IMR-90 (cell line): ENCODE data around the gene PAWR. TPM values are rescaled to one million over a fixed set of nuclear protein-coding genes. Genes with fewer than 3 reads are reported as not detected.

Source experiments
- ATAC-seq: fragments of 200-7000 bp; cut with Tn5 transposase; 2 replicates; pipeline ENCODE4 v1.9.1; 2020; ENCODE audit warnings: low read depth, mild to moderate bottlenecking, moderate library complexity
- BruUV-seq: library from RNA; stranded (reverse); fragments of 400-500 nt; replicated peaks from 2 replicates; lab custom pipeline; 2021; lab: Mats Ljungman, UMichigan
- CTCF ChIA-PET: fragments of 300-600 bp; formaldehyde crosslinking; extraction: SDS; loops from one replicate; lab custom pipeline; 2021; ENCODE audit warnings: antibody characterized with exemption; lab: Yijun Ruan, JAX
- POLR2A ChIA-PET: fragments of 300-600 bp; sonication (Branson Sonifier 250); formaldehyde crosslinking; loops from one replicate; lab custom pipeline; 2022; ENCODE audit warnings: antibody characterized with exemption; ENCODE audit not compliant: unreplicated experiment; lab: Charles Lee
- DNase-seq: peaks from one replicate; pipeline ENCODE4 v3.0.0; 2013
- H2AFZ ChIP-seq: replicated peaks from 2 replicates; pipeline ENCODE3; 2013; ENCODE audit warnings: low read length, mild to moderate bottlenecking; ENCODE audit not compliant: poor library complexity
- H2AK5ac ChIP-seq: 2 replicates; pipeline ENCODE4 v1.6.1; 2013; ENCODE audit warnings: low read depth, low read length, inconsistent platforms
- H2AK9ac ChIP-seq: replicated peaks from 2 replicates; pipeline ENCODE3; 2013; ENCODE audit warnings: mild to moderate bottlenecking, low read depth, low read length, moderate library complexity; ENCODE audit not compliant: poor library complexity
- H2BK120ac ChIP-seq: 2 replicates; pipeline ENCODE4 v1.6.1; 2013; ENCODE audit warnings: low read depth, low read length, inconsistent platforms
- H2BK15ac ChIP-seq: 3 replicates; pipeline ENCODE4 v1.6.1; 2013; ENCODE audit warnings: low read depth, low read length, inconsistent platforms
- H2BK20ac ChIP-seq: 2 replicates; pipeline ENCODE4 v1.6.1; 2013; ENCODE audit warnings: low read depth, mild to moderate bottlenecking, inconsistent platforms, low read length, moderate library complexity
- H2BK5ac ChIP-seq: 2 replicates; pipeline ENCODE4 v1.6.1; 2013; ENCODE audit warnings: mild to moderate bottlenecking, low read depth, low read length, inconsistent platforms; ENCODE audit not compliant: poor library complexity, severe bottlenecking
- H3K14ac ChIP-seq: replicated peaks from 2 replicates; pipeline ENCODE4 v1.6.1; 2013; ENCODE audit warnings: low read depth, low read length, inconsistent platforms
- H3K18ac ChIP-seq: 2 replicates; pipeline ENCODE4 v1.6.1; 2013; ENCODE audit warnings: low read depth, low read length, control low read depth
- H3K23ac ChIP-seq: 2 replicates; pipeline ENCODE4 v1.6.1; 2013; ENCODE audit warnings: low read depth, low read length, inconsistent platforms
- H3K27ac ChIP-seq: 2 replicates; pipeline ENCODE4 v1.5.1; 2013; ENCODE audit warnings: mild to moderate bottlenecking, control low read depth, low read length; ENCODE audit not compliant: insufficient read depth
- H3K27me3 ChIP-seq: 2 replicates; pipeline ENCODE4 v1.6.1; 2013; ENCODE audit warnings: low read length; ENCODE audit not compliant: control insufficient read depth, insufficient read depth
- H3K36me3 ChIP-seq: 2 replicates; pipeline ENCODE4 v1.6.1; 2013; ENCODE audit warnings: low read length, mixed read lengths; ENCODE audit not compliant: control insufficient read depth, insufficient read depth
- H3K4ac ChIP-seq: 2 replicates; pipeline ENCODE4 v1.6.1; 2013; ENCODE audit warnings: low read depth, low read length, inconsistent platforms
- H3K4me1 ChIP-seq: 2 replicates; pipeline ENCODE4 v1.6.1; 2013; ENCODE audit warnings: low read length, mixed read lengths; ENCODE audit not compliant: control insufficient read depth, insufficient read depth
- H3K4me2 ChIP-seq: 2 replicates; pipeline ENCODE4 v1.6.1; 2013; ENCODE audit warnings: low read depth, mild to moderate bottlenecking, control low read depth, low read length, moderate library complexity
- H3K4me3 ChIP-seq: 2 replicates; pipeline ENCODE4 v1.5.1; 2013; ENCODE audit warnings: low read depth, mild to moderate bottlenecking, control low read depth, low read length, moderate library complexity; ENCODE audit not compliant: insufficient read depth
- H3K56ac ChIP-seq: 2 replicates; pipeline ENCODE4 v1.6.1; 2013; ENCODE audit warnings: low read length, inconsistent platforms; ENCODE audit not compliant: insufficient read depth; ENCODE audit errors: extremely low read depth
- H3K79me1 ChIP-seq, 2 experiments: 2 replicates each; pipeline ENCODE4 v1.6.1; 2013; ENCODE audit warnings: low read length in 2 of 2, inconsistent platforms in 1 of 2, low read depth in 1 of 2
- H3K9ac ChIP-seq: 2 replicates; pipeline ENCODE4 v1.6.1; 2013; ENCODE audit warnings: low read depth, low read length, control low read depth
- H3K9me1 ChIP-seq: 2 replicates; pipeline ENCODE4 v1.6.1; 2013; ENCODE audit warnings: low read length, inconsistent platforms; ENCODE audit not compliant: insufficient read depth
- H3K9me3 ChIP-seq: 2 replicates; pipeline ENCODE4 v1.6.1; 2013; ENCODE audit warnings: low read length; ENCODE audit not compliant: control insufficient read depth, insufficient read depth
- H4K20me1 ChIP-seq: 2 replicates; pipeline ENCODE4 v1.6.1; 2013; ENCODE audit warnings: low read length, inconsistent platforms; ENCODE audit not compliant: insufficient read depth
- H4K5ac ChIP-seq: 2 replicates; pipeline ENCODE4 v1.6.1; 2013; ENCODE audit warnings: mild to moderate bottlenecking, low read depth, low read length, control low read depth
- H4K8ac ChIP-seq, 2 experiments: 2 replicates each; pipeline ENCODE4 v1.6.1; 2013; ENCODE audit warnings: low read depth in 2 of 2, low read length in 2 of 2, control low read depth in 1 of 2, inconsistent platforms in 1 of 2
- H4K91ac ChIP-seq: 2 replicates; pipeline ENCODE4 v1.6.1; 2013; ENCODE audit warnings: low read depth, low read length, inconsistent platforms; ENCODE audit not compliant: insufficient read depth
- BHLHE40 ChIP-seq: fragments of 150-350 bp; IDR thresholded peaks from 2 replicates; pipeline ENCODE4 v1.6.1; 2016; ENCODE audit warnings: mild to moderate bottlenecking, low read depth, low read length
- CEBPB ChIP-seq: IDR thresholded peaks from 2 replicates; pipeline ENCODE4 v1.6.1; 2012; ENCODE audit warnings: low read depth, low read length, improper control_type of control experiment
- CHD1 ChIP-seq: IDR thresholded peaks from 2 replicates; pipeline ENCODE4 v1.6.1; 2012; ENCODE audit warnings: low read depth, low read length, improper control_type of control experiment
- ELK1 ChIP-seq: fragments of 150-350 bp; IDR thresholded peaks from 2 replicates; pipeline ENCODE4 v1.6.1; 2016; ENCODE audit warnings: low read depth, mild to moderate bottlenecking, low read length, moderate library complexity, borderline replicate concordance
- MAFK ChIP-seq: IDR thresholded peaks from 2 replicates; pipeline ENCODE4 v1.6.1; 2012; ENCODE audit warnings: low read depth, low read length, improper control_type of control experiment
- MAZ ChIP-seq: IDR thresholded peaks from 2 replicates; pipeline ENCODE4 v1.6.1; 2012; ENCODE audit warnings: low read depth, mild to moderate bottlenecking, low read length, improper control_type of control experiment, moderate library complexity, borderline replicate concordance
- MXI1 ChIP-seq: IDR thresholded peaks from 2 replicates; pipeline ENCODE4 v1.6.1; 2012; ENCODE audit warnings: low read depth, mild to moderate bottlenecking, low read length, moderate library complexity, borderline replicate concordance
- RAD21 ChIP-seq: IDR thresholded peaks from 2 replicates; pipeline ENCODE4 v1.6.1; 2012; ENCODE audit warnings: low read length, improper control_type of control experiment
- RCOR1 ChIP-seq: IDR thresholded peaks from 2 replicates; pipeline ENCODE4 v1.6.1; 2012; ENCODE audit warnings: mild to moderate bottlenecking, low read length, improper control_type of control experiment; ENCODE audit not compliant: insufficient replicate concordance
- RFX5 ChIP-seq: IDR thresholded peaks from 2 replicates; pipeline ENCODE4 v1.8.0; 2012; ENCODE audit warnings: low read depth, mild to moderate bottlenecking, low read length, moderate library complexity
- SMC3 ChIP-seq: fragments of 150-350 bp; IDR thresholded peaks from 2 replicates; pipeline ENCODE4 v1.6.1; 2016; ENCODE audit warnings: low read depth, mild to moderate bottlenecking, antibody characterized with exemption, low read length, moderate library complexity
- USF2 ChIP-seq: fragments of 150-350 bp; IDR thresholded peaks from 2 replicates; pipeline ENCODE4 v1.6.1; 2017; ENCODE audit warnings: mild to moderate bottlenecking, antibody characterized with exemption, low read length, low read depth
- WGBS, 2 experiments: methylation state at CpG; one replicate each; pipeline versions ENCODE4 v1.1.5 to v1.1.7; 2013; ENCODE audit warnings: missing lambda C conversion rate in 2 of 2; ENCODE audit not compliant: insufficient read length in 1 of 2; ENCODE audit errors: extremely low coverage in 2 of 2; 5-methylcytosine and 5-hydroxymethylcytosine counted together
- dilution Hi-C: fragments of 300-500 bp; cut with HindIII; formaldehyde crosslinking; loops from one replicate; pipeline ENCODE4 v1.14.3; 2018; ENCODE audit warnings: low sequenced_read_pairs; ENCODE audit not compliant: unreplicated experiment
- in situ Hi-C: fragments of 300-500 bp; cut with MboI; formaldehyde crosslinking; loops from 3 replicates; pipeline ENCODE4 v1.14.3; 2019; ENCODE audit warnings: low sequenced_read_pairs, inconsistent platforms, mixed read lengths
- intact Hi-C: fragments of 100-400 bp; cut with micrococcal nuclease; formaldehyde crosslinking; loops from 2 replicates; pipeline ENCODE4 v1.10.0; 2022
- polyA plus RNA-seq, 3 experiments: library from polyadenylated mRNA; depleted of rRNA; stranded (reverse); fragments of >200 nt; gene quantifications; 2 replicates each; pipeline ENCODE4 v1.2.3, GENCODE V29; 2012; ENCODE audit warnings: low replicate concordance in 1 of 3
- total RNA-seq: library from RNA; depleted of rRNA; stranded (reverse); fragments of >200 nt; gene quantifications from 2 replicates; pipeline ENCODE4 v1.2.3, GENCODE V29; 2012

The PAWR gene
- total and polyA plus RNA-seq, 2 of the 4 experiments (the other 2 are of a cell fraction), result 13.2 to 13.6 TPM

- DNase-seq (no peak), ATAC-seq (no peak)
- no peaks in the 10 kb centered on the region for H3K27me3 ChIP-seq
- H4K8ac ChIP-seq, result no peak overlapping the region
- H4K91ac ChIP-seq, result no peak overlapping the region
- no peaks in the 10 kb centered on the region for H3K9me1 ChIP-seq
- no peaks in the 10 kb centered on the region for H3K36me3 ChIP-seq
- H3K23ac ChIP-seq, result no peak overlapping the region
- H3K27ac ChIP-seq, result no peak overlapping the region
- no peaks in the 10 kb centered on the region for H3K4me1 ChIP-seq
- no peak overlapping the region for H2AFZ ChIP-seq
- no peak overlapping the region for H2BK15ac ChIP-seq
- dilution Hi-C loops, result no loop called here
- no peaks in the 10 kb centered on the region for H3K9me3 ChIP-seq
- no peak overlapping the region for H2AK9ac ChIP-seq
- TF ChIP-seq RAD21 (no peak), RFX5 (no peak), BHLHE40 (no peak), ELK1 (no peak), CEBPB (no peak), USF2 (no peak), MAFK (no peak), RCOR1 (no peak), CHD1 (no peak), MAZ (no peak), SMC3 (no peak), MXI1 (no peak)
- no peaks in the 10 kb centered on the region for H3K79me1 ChIP-seq
- no peak overlapping the region for H2BK20ac ChIP-seq
- no peak overlapping the region for H2BK5ac ChIP-seq
- no peak overlapping the region for H3K18ac ChIP-seq
- H4K5ac ChIP-seq, result no peak overlapping the region
- WGBS, 2 experiments, result no CpG with 5 or more reads among the region's 3 CpGs
- no peak overlapping the region for H3K56ac ChIP-seq
- H2BK120ac ChIP-seq, result no peak overlapping the region
- no peaks in the 10 kb centered on the region for H4K20me1 ChIP-seq
- H3K14ac ChIP-seq, result no peak overlapping the region
- in situ Hi-C loops, result no loop called here
- H3K4me2 ChIP-seq, result no peak overlapping the region
- no peak overlapping the region for H3K4ac ChIP-seq
- CTCF ChIA-PET, result no interaction called here
- intact Hi-C loops, result no loop called here
- no peak overlapping the region for H3K9ac ChIP-seq
- POLR2A ChIA-PET, result no interaction called here
- H2AK5ac ChIP-seq, result no peak overlapping the region
- no TSS peak for BruUV-seq
- no peak overlapping the region for H3K4me3 ChIP-seq
Measured at GRCh38 chr12:79706676-79707075, 15.9 kb upstream of the PAWR start.
